ENCODE measurements around the gene HOXB6.

GRCh38 chr17:48582750-48583069 is 22.1 kb downstream of the HOXB6 start:
- TF ChIP-seq CTCF (IDR thresholded peaks at IDR 0.05) (no peak), POLR2A (IDR thresholded peaks at IDR 0.05) (no peak)

Data from uterus (tissue), 2 donors.